GM12874 (cell line): ENCODE data around the gene ASTN2.

Experiments
- CTCF ChIP-seq: IDR thresholded peaks from 2 replicates; pipeline ENCODE4 v1.5.1; 2011; ENCODE audit warnings: low read depth, mild to moderate bottlenecking, control low read depth, low read length, moderate library complexity; ENCODE audit not compliant: insufficient read depth

Gene ASTN2

GRCh38 chr9:116953271-116953670 is 461.6 kb downstream of the ASTN2 start:
- no peak for TF ChIP-seq CTCF

- TF ChIP-seq CTCF, result no peak
These were observed 462.4 kb downstream of the ASTN2 start for GRCh38 chr9:116952436-116952810.

GRCh38 chr9:116951588-116952435 is 463.0 kb downstream of the ASTN2 start:
- no peak for TF ChIP-seq CTCF

GRCh38 chr9:116945817-116946216 is 469.0 kb downstream of the ASTN2 start:
- no peak for TF ChIP-seq CTCF

- no peak for TF ChIP-seq CTCF
These were observed 469.9 kb downstream of the ASTN2 start for GRCh38 chr9:116944714-116945534.

GRCh38 chr9:116943970-116944369 is 470.9 kb downstream of the ASTN2 start:
- TF ChIP-seq CTCF, result no peak

GRCh38 chr9:116942593-116943061 is 472.2 kb downstream of the ASTN2 start:
- no peak for TF ChIP-seq CTCF
